A204.1 (cell line): ENCODE data around the gene COMMD9.

Source experiments
- FAIRE-seq: peaks from 2 replicates; lab custom pipeline; 2012; peaks lifted over from hg19 to GRCh38; lab: Jason Lieb, UNC

Gene COMMD9

GRCh38 chr11:36253238-36253637, 36.0 kb downstream of the COMMD9 start:
- FAIRE-seq, result no peak

DNA sequence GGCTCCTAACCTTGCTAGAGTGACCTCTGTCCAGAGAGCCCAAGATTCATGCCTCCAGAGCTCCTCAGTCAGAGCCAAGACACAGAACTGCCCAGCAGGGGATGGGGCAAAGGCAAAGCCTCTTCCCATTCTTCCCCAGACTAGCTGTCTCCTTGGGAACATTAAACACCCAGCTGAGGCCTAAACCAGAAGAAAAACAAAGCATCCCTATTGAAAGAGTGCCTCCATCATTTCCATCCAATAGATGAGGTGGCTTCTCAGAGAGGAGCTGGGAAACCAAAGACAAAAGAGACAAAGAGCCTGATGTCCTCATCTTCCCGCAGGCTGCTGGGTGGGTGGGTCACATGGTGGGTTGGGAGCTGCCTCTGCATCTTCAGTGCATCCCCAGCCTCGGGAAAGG, 37.4 kb downstream of the COMMD9 start:
- no peak for FAIRE-seq

GRCh38 chr11:36249246-36249645, 40.0 kb downstream of the COMMD9 start:
- FAIRE-seq, result no peak

- FAIRE-seq, result no peak
Observed at GRCh38 chr11:36248436-36248835, 40.8 kb downstream of the COMMD9 start.

GRCh38 chr11:36247493-36247892, 41.7 kb downstream of the COMMD9 start:
- FAIRE-seq, result no peak

- no peak for FAIRE-seq
Observed at GRCh38 chr11:36243641-36244040, 45.6 kb downstream of the COMMD9 start.

DNA sequence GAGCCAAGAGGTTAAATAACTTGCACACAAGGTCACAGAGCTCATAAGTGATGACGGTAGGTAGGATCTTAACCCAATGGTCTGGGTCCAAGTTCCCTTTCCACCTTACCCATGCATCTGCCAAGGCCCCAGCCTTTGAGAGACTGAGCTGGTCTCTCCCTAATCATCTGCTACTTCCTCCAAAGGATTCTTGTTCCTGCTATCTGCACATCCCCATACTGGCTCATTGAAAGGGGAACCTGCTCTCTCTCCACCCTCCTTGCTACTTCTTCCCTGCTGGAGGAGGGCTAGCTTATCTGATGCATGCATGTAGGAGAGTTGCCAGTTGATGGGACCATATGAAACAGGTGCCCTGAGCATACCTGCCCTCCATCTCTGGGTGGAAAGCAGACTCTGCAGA, 47.7 kb downstream of the COMMD9 start:
- FAIRE-seq, result no peak

- no peak for FAIRE-seq
Observed at GRCh38 chr11:36240801-36241200, 48.4 kb downstream of the COMMD9 start.

- FAIRE-seq, result no peak
Observed at GRCh38 chr11:36240173-36240572, 49.1 kb downstream of the COMMD9 start.

GRCh38 chr11:36239636-36240035, 49.6 kb downstream of the COMMD9 start:
- FAIRE-seq, result no peak

GRCh38 chr11:36238881-36239280, 50.3 kb downstream of the COMMD9 start:
- no peak for FAIRE-seq

GRCh38 chr11:36238036-36238631, 51.1 kb downstream of the COMMD9 start:
- FAIRE-seq, result no peak

GRCh38 chr11:36237391-36237790, 51.8 kb downstream of the COMMD9 start:
- FAIRE-seq, result no peak

DNA sequence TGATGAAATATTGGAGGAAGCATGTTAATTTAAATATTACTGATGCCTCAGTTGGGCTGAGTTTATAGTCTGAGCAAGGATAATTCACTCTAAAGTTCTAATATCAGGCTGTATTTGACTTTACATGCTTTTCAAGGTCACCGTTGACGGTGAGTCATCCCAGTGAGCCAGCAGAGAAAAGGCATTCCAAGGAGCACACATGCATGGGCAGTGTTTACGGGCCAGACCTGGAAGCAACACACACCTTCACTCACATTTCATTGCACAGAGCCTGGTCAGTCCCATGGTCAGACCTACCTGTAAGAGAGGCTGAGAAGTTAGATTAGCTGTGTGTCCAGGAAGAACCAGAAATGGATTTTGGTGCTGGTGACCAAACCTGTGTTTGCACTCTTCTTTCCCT, 53.5 kb downstream of the COMMD9 start:
- FAIRE-seq, result no peak

DNA sequence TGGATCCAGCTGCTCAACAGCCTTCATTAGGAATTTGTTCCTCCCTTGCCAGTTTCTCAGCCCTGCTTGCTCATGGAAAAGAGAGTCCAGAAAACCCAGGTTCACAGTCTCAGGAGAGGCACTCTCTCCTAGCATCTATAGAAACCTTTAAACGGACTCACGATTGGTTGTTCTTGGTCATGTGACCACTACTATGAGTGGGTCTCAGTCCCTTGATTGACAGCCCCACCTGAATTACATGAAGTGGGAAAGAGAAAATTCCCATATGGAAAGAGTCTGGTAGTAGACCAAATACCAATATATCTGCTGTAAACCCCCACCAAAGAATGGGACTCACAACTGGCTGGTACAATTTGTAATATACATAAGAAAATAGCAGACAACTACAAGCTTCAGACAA, 54.4 kb downstream of the COMMD9 start:
- FAIRE-seq, result no peak

- no peak for FAIRE-seq
Observed at GRCh38 chr11:36233204-36233603, 56.0 kb downstream of the COMMD9 start.

DNA sequence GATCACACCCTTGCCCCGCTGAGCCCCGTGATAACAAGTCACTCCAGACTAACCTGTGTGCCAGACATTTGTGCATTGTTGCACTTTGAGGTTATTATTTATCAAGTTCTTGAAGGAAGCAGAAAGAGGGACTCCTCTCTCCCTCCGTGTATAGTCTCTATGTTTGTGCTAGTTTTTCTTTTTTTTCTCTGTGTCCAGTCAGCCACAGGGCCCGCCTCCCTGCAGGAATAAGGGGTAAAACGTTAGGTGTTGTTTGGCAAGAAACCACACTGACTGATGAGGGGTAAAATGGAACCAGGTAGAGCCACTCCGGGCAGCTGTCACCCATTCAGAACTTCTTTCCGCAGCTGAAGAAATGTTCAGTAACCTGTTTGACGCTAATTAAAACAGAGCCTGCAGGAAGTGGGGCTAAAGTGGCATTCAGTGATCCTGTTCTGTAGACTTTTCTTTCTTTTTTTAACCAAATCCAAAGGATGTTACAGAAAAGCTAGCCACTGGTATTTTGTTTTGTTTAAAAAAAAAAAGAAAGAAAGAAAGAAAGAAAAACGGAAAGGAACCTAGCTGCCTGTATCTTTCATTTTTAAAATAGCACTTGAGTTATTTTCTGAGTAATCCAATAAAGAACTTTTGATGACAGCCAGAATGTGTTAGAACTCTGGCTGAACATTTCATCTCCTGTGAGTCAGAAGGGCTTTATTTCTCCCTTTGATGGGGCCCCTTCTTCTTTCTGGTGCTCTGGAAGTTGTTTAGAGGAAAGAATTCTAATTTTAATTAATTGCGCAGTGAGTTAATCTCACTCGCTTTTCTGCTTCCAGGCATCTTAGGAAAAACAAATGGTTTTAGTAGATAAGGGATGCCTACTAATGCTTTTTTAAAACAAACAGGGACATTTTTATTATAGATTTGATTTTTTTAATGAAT, 58.2 kb downstream of the COMMD9 start:
- FAIRE-seq, result no peak

DNA sequence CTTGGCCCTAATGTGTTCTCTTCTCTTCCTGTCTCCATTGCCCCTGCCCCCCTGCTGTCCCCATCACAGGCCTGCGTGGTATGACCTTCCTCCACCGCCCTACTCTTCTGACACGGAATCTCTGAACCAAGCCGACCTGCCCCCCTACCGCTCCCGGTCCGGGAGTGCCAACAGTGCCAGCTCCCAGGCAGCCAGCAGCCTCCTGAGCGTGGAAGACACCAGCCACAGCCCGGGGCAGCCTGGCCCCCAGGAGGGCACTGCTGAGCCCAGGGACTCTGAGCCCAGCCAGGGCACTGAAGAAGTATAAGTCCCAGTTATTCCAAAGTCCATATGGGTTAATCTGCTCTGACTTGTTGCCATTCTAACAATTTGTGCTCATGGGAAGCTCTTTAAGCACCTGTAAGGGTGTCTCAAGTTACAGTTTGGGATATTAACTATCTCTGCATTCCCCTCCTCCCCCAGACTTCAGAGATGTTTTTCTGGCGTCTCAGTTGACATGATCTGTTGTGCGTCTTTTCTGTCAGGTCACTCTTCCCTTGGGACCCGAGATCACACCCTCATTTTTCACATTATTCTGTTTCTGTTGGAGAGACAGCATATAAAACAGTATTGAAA, 60.0 kb downstream of the COMMD9 start:
- no peak for FAIRE-seq

- FAIRE-seq, result no peak
Observed at GRCh38 chr11:36228689-36229088, 60.5 kb downstream of the COMMD9 start.

GRCh38 chr11:36227044-36227443, 62.2 kb downstream of the COMMD9 start:
- no peak for FAIRE-seq

GRCh38 chr11:36224209-36224882, 64.9 kb downstream of the COMMD9 start:
- FAIRE-seq, result no peak

DNA sequence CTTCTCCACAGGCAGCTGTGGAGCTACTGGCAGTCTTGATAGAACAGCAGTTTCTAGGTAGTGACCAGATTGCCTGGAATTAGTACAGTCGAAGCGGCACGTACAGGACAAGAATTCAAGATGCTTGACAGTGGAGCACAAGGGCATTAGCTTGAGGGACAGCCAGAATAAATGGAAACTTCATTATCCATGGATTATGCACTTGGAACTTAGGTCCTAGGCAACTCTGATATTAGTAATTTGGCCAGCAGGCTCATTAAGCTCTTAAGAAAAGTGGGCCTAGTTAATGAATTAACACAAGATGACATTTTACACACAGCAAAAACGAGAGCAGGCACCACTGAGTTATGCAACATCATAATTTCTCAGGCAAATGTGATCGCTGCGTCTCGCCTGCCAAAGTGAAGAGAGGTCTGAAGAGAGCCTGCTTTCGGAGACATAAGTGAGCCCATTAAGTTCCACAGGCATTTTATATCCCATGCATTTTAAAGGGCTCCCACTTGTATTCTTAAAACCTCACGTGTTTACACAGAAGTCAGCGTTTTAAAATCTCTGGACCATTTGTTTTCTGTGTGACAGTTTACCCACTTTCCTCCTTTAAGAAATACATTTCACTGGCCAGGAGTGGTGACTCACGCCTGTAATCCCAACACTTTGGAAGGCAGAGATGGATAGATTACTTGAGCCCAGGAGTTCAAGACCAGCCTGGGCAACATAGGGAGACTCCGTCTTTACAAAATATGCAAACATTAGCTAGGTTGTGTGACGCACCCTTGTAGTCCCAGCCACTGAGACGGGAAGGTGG, 66.2 kb downstream of the COMMD9 start:
- no peak for FAIRE-seq
